DND-41 (cell line): ENCODE measurements around the gene PPM1F.

Experiments used
- ATAC-seq: fragments of 200-7000 bp; cut with Tn5 transposase; 3 replicates; pipeline ENCODE4 v1.9.1; 2021; ENCODE audit warnings: low read depth; ENCODE audit not compliant: insufficient read depth
- DNase-seq: peaks from one replicate; pipeline ENCODE4 v3.0.0-alpha.2; 2020
- H2AFZ ChIP-seq: 2 replicates; pipeline ENCODE4 v1.6.0; 2012; ENCODE audit warnings: low read depth, low read length
- H3K27ac ChIP-seq: 2 replicates; pipeline ENCODE4 v1.5.1; 2012; ENCODE audit warnings: low read length, inconsistent platforms
- H3K27me3 ChIP-seq: fragments of 200-600 bp; sonication (generic); 2 replicates; pipeline ENCODE4 v1.6.0; 2012; ENCODE audit warnings: low read length, mild to moderate bottlenecking, inconsistent platforms; ENCODE audit not compliant: insufficient read depth, poor library complexity
- H3K36me3 ChIP-seq: 2 replicates; pipeline ENCODE4 v1.5.1; 2012; ENCODE audit warnings: low read length, inconsistent platforms; ENCODE audit not compliant: insufficient read depth
- H3K4me1 ChIP-seq: 2 replicates; pipeline ENCODE4 v1.5.1; 2012; ENCODE audit warnings: mild to moderate bottlenecking, low read length; ENCODE audit not compliant: insufficient read depth
- H3K4me2 ChIP-seq: 2 replicates; pipeline ENCODE4 v1.6.0; 2012; ENCODE audit warnings: mild to moderate bottlenecking, moderate library complexity, low read length, inconsistent platforms; ENCODE audit not compliant: insufficient read depth
- H3K4me3 ChIP-seq, 2 experiments: fragments of 200-600 bp in 1 of 2; shearing (Covaris generic) in 1 of 2; 2 replicates each; pipeline ENCODE4 v1.5.1; 2012 to 2016; ENCODE audit warnings: inconsistent platforms in 2 of 2, low read length in 2 of 2, mild to moderate bottlenecking in 2 of 2, low read depth in 1 of 2, moderate library complexity in 1 of 2
- H3K79me2 ChIP-seq: 2 replicates; pipeline ENCODE4 v1.6.0; 2012; ENCODE audit warnings: low read length, inconsistent platforms; ENCODE audit not compliant: insufficient read depth
- H3K9ac ChIP-seq: 2 replicates; pipeline ENCODE4 v1.6.0; 2012; ENCODE audit warnings: low read depth, mild to moderate bottlenecking, inconsistent platforms, low read length, moderate library complexity
- H3K9me3 ChIP-seq: 2 replicates; pipeline ENCODE4 v1.5.1; 2012; ENCODE audit warnings: low read length, moderate library complexity, mild to moderate bottlenecking, inconsistent platforms; ENCODE audit not compliant: insufficient read depth, severe bottlenecking
- H4K20me1 ChIP-seq: 2 replicates; pipeline ENCODE4 v1.6.0; 2012; ENCODE audit warnings: low read length; ENCODE audit not compliant: insufficient read depth
- CTCF ChIP-seq: IDR thresholded peaks from 2 replicates; pipeline ENCODE4 v1.5.1; 2012; ENCODE audit warnings: borderline replicate concordance, low read length, moderate library complexity, mild to moderate bottlenecking; ENCODE audit not compliant: poor library complexity, severe bottlenecking; ENCODE audit errors: extremely low read depth
- EZH2 ChIP-seq: IDR thresholded peaks from 3 replicates; pipeline ENCODE4 v1.6.1; 2012; ENCODE audit warnings: borderline replicate concordance, low read depth, mild to moderate bottlenecking, moderate library complexity, low read length, inconsistent platforms; ENCODE audit not compliant: severe bottlenecking

PPM1F gene

GRCh38 chr22:21992593-21993237 is 40.1 kb upstream of the PPM1F start:
- ATAC-seq (no peak), DNase-seq (no peak)
- H3K27ac ChIP-seq = no peak overlapping the region
- no peaks in the 10 kb centered on the region for H3K4me1 ChIP-seq
- H3K79me2 ChIP-seq = no peaks in the 10 kb centered on the region
- H3K36me3 ChIP-seq = no peaks in the 10 kb centered on the region
- H2AFZ ChIP-seq = no peak overlapping the region
- H4K20me1 ChIP-seq = no peaks in the 10 kb centered on the region
- no peak overlapping the region for H3K9ac ChIP-seq
- H3K9me3 ChIP-seq = no peaks in the 10 kb centered on the region
- H3K27me3 ChIP-seq = no peaks in the 10 kb centered on the region
- TF ChIP-seq EZH2 = no peak
- no peak for TF ChIP-seq CTCF
- no peak overlapping the region for H3K4me3 ChIP-seq
- no peak overlapping the region for H3K4me2 ChIP-seq

GRCh38 chr22:21991774-21992173 is 39.1 kb upstream of the PPM1F start:
- no peak overlapping the region for H3K27ac ChIP-seq
- no peak for DNase-seq
- no peaks in the 10 kb centered on the region for H4K20me1 ChIP-seq
- no peaks in the 10 kb centered on the region for H3K27me3 ChIP-seq
- H2AFZ ChIP-seq = no peak overlapping the region
- H3K79me2 ChIP-seq = no peaks in the 10 kb centered on the region
- H3K4me2 ChIP-seq = no peak overlapping the region
- H3K4me1 ChIP-seq = no peaks in the 10 kb centered on the region
- H3K4me3 ChIP-seq = no peak overlapping the region
- no peak for ATAC-seq
- no peaks in the 10 kb centered on the region for H3K9me3 ChIP-seq
- H3K9ac ChIP-seq = no peak overlapping the region
- TF ChIP-seq EZH2 = no peak
- TF ChIP-seq CTCF = no peak
- H3K36me3 ChIP-seq = no peaks in the 10 kb centered on the region

- no peak for ATAC-seq
- no peaks in the 10 kb centered on the region for H3K79me2 ChIP-seq
- H3K4me2 ChIP-seq = no peak overlapping the region
- no peak overlapping the region for H3K27ac ChIP-seq
- no peaks in the 10 kb centered on the region for H3K4me1 ChIP-seq
- H2AFZ ChIP-seq = no peak overlapping the region
- no peaks in the 10 kb centered on the region for H4K20me1 ChIP-seq
- no peak for DNase-seq
- TF ChIP-seq CTCF (no peak), EZH2 (no peak)
- no peak overlapping the region for H3K9ac ChIP-seq
- no peaks in the 10 kb centered on the region for H3K9me3 ChIP-seq
- H3K4me3 ChIP-seq = no peak overlapping the region
- no peaks in the 10 kb centered on the region for H3K27me3 ChIP-seq
- no peaks in the 10 kb centered on the region for H3K36me3 ChIP-seq
Measured at GRCh38 chr22:21991304-21991596, 38.6 kb upstream of the PPM1F start.
